ENCODE data around the gene ASPA. TPM values are rescaled to one million over a fixed set of nuclear protein-coding genes. Genes with fewer than 3 reads are reported as not detected.

ASPA gene
- total RNA-seq, 1 experiment from 2014 or later = 0.04 TPM

DNA sequence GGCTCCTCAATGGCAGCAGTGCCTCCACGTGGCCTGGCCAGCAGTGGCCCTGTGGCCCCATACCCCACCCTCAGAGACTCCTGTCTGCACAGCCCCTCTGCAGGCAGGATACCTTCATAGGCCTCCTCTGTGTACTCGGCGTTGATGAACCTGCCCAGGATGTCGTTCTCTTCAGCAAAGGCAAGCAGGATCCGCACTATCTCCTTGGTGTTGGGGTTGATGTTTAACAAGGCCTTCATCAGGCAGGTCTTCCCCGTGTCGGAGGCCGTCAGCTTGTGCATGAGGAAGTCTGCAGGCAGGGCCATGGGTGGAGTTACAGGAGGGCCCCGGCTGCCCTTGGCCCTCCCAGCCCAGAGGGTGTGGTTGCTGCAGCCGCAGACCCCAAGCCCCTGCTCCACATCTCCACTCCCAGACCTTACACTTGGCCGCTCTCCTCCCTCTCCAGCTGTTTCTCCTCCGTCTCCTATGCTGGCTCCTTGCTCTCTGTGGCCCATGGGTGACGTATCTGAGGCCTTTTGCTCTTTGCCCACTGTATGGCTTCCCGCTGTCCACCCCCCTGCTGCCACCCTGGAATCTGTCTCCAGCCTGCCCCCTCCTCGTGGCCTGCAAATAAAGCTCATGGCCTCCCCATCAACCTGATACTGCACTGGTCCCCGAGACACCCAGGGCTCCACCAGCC, 66.8 kb downstream of the ASPA start:
- Mint-ChIP-seq H3K4me1 (0 out of 2 replicates have a peak, but pooled peaks cover 3% of the 10 kb centered on the region), H3K9me3 (peaks cover 7% of the 10 kb centered on the region), H3K36me3 (no peaks in the 10 kb centered on the region), H3K27me3 (ENCODE audit: low read depth) (no peaks in the 10 kb centered on the region), H3K27ac (no peak overlapping the region), H3K4me3 (no peak overlapping the region)
- TF ChIP-seq ELF4 (CRISPR knock-in tag; IDR thresholded peaks at IDR 0.05; ENCODE audit: low read depth) (no peak), NR3C1 (CRISPR knock-in tag; conservative IDR thresholded peaks at IDR 0.05; ENCODE audit: low read depth) (no peak), IRF2 (CRISPR knock-in tag; IDR thresholded peaks at IDR 0.05; ENCODE audit: borderline replicate concordance, low read depth) (no peak), GTF2I (CRISPR knock-in tag; conservative IDR thresholded peaks at IDR 0.05) (no peak), ZNF671 (CRISPR knock-in tag; IDR thresholded peaks at IDR 0.05) (no peak), USF2 (CRISPR knock-in tag; IDR thresholded peaks at IDR 0.05) (no peak), CREB1 (CRISPR knock-in tag; IDR thresholded peaks at IDR 0.05) (no peak), E2F4 (CRISPR knock-in tag; IDR thresholded peaks at IDR 0.05; ENCODE audit: borderline replicate concordance, low read depth) (no peak), ZNF423 (CRISPR knock-in tag; IDR thresholded peaks at IDR 0.05) (no peak), ZNF317 (CRISPR knock-in tag; IDR thresholded peaks at IDR 0.05; ENCODE audit: borderline replicate concordance, low read depth) (no peak), RELA (CRISPR knock-in tag; IDR thresholded peaks at IDR 0.05; ENCODE audit: borderline replicate concordance) (no peak)
- TF ChIP-seq, protein P1, sequence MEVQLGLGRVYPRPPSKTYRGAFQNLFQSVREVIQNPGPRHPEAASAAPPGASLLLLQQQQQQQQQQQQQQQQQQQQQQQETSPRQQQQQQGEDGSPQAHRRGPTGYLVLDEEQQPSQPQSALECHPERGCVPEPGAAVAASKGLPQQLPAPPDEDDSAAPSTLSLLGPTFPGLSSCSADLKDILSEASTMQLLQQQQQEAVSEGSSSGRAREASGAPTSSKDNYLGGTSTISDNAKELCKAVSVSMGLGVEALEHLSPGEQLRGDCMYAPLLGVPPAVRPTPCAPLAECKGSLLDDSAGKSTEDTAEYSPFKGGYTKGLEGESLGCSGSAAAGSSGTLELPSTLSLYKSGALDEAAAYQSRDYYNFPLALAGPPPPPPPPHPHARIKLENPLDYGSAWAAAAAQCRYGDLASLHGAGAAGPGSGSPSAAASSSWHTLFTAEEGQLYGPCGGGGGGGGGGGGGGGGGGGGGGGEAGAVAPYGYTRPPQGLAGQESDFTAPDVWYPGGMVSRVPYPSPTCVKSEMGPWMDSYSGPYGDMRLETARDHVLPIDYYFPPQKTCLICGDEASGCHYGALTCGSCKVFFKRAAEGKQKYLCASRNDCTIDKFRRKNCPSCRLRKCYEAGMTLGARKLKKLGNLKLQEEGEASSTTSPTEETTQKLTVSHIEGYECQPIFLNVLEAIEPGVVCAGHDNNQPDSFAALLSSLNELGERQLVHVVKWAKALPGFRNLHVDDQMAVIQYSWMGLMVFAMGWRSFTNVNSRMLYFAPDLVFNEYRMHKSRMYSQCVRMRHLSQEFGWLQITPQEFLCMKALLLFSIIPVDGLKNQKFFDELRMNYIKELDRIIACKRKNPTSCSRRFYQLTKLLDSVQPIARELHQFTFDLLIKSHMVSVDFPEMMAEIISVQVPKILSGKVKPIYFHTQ (CRISPR knock-in tag; IDR thresholded peaks at IDR 0.05) = no peak
- DNase-seq (ENCODE audit: low spot score) (no peak), ATAC-seq (no peak)
- ChIA-PET CTCF (interaction anchor here (0.7 kb wide), 1 partner anchor 234 kb away, joined by 3 read pairs; no protein-coding TSS in a partner anchor), POLR2A (no interaction called here)

GRCh38 chr17:3543453-3543852, 67.7 kb downstream of the ASPA start:
- H3K27ac Mint-ChIP-seq = no peak overlapping the region
- TF ChIP-seq ATF1 (CRISPR knock-in tag; IDR thresholded peaks at IDR 0.05) = no peak
- TF ChIP-seq EMX1 (CRISPR knock-in tag; IDR thresholded peaks at IDR 0.05) = no peak
- TF ChIP-seq, protein P2, sequence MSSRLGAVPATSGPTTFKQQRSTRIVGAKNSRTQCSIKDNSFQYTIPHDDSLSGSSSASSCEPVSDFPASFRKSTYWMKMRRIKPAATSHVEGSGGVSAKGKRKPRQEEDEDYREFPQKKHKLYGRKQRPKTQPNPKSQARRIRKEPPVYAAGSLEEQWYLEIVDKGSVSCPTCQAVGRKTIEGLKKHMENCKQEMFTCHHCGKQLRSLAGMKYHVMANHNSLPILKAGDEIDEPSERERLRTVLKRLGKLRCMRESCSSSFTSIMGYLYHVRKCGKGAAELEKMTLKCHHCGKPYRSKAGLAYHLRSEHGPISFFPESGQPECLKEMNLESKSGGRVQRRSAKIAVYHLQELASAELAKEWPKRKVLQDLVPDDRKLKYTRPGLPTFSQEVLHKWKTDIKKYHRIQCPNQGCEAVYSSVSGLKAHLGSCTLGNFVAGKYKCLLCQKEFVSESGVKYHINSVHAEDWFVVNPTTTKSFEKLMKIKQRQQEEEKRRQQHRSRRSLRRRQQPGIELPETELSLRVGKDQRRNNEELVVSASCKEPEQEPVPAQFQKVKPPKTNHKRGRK (CRISPR knock-in tag; IDR thresholded peaks at IDR 0.05; ENCODE audit: borderline replicate concordance) = no peak
- TF ChIP-seq ZNF232 (CRISPR knock-in tag; IDR thresholded peaks at IDR 0.05) = no peak
- TF ChIP-seq E2F5 (CRISPR knock-in tag; IDR thresholded peaks at IDR 0.05) = no peak
- no peak for TF ChIP-seq FOXP4 (CRISPR knock-in tag; IDR thresholded peaks at IDR 0.05)
- TF ChIP-seq, protein P3, sequence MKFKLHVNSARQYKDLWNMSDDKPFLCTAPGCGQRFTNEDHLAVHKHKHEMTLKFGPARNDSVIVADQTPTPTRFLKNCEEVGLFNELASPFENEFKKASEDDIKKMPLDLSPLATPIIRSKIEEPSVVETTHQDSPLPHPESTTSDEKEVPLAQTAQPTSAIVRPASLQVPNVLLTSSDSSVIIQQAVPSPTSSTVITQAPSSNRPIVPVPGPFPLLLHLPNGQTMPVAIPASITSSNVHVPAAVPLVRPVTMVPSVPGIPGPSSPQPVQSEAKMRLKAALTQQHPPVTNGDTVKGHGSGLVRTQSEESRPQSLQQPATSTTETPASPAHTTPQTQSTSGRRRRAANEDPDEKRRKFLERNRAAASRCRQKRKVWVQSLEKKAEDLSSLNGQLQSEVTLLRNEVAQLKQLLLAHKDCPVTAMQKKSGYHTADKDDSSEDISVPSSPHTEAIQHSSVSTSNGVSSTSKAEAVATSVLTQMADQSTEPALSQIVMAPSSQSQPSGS (CRISPR knock-in tag; IDR thresholded peaks at IDR 0.05; ENCODE audit: borderline replicate concordance, low read depth) = no peak
- no peak for TF ChIP-seq IRF2 (CRISPR knock-in tag; IDR thresholded peaks at IDR 0.05; ENCODE audit: borderline replicate concordance, low read depth)
- TF ChIP-seq CBFB (CRISPR knock-in tag; IDR thresholded peaks at IDR 0.05; ENCODE audit: low read depth) = no peak
- TF ChIP-seq MXD4 (CRISPR knock-in tag; IDR thresholded peaks at IDR 0.05; ENCODE audit: borderline replicate concordance) = no peak
- TF ChIP-seq, protein P4, sequence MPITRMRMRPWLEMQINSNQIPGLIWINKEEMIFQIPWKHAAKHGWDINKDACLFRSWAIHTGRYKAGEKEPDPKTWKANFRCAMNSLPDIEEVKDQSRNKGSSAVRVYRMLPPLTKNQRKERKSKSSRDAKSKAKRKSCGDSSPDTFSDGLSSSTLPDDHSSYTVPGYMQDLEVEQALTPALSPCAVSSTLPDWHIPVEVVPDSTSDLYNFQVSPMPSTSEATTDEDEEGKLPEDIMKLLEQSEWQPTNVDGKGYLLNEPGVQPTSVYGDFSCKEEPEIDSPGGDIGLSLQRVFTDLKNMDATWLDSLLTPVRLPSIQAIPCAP (CRISPR knock-in tag; IDR thresholded peaks at IDR 0.05) = no peak

More at GRCh38 chr17:3543453-3543852, 67.7 kb downstream of the ASPA start:
- H3K36me3 Mint-ChIP-seq = no peaks in the 10 kb centered on the region
- H3K27me3 Mint-ChIP-seq (ENCODE audit: low read depth) = no peaks in the 10 kb centered on the region
- ATAC-seq = no peak
- POLR2A ChIA-PET = no interaction called here
- CTCF ChIA-PET = interaction anchor here (0.6 kb wide), 1 partner anchor 59 kb away, joined by 3 read pairs; no protein-coding TSS in a partner anchor
- H3K4me3 Mint-ChIP-seq = no peak overlapping the region
- 0 out of 2 replicates have a peak, but pooled peaks cover 3% of the 10 kb centered on the region for H3K4me1 Mint-ChIP-seq
- H3K9me3 Mint-ChIP-seq = peaks cover 7% of the 10 kb centered on the region
- no peak for DNase-seq (ENCODE audit: low spot score)

All from WTC11 (cell line).